ENCODE results near the gene RBP3. TPM values are rescaled to one million over a fixed set of nuclear protein-coding genes. Genes with fewer than 3 reads are reported as not detected.

The RBP3 gene
- total RNA-seq, 1 experiment from 2014 or later = not detected

GRCh38 chr10:47401874-47402640, 53.9 kb downstream of the RBP3 start:
- Histone ChIP-seq H2AFZ (ENCODE audit: low read length) (no peak overlapping the region), H3K4me2 (ENCODE audit: insufficient read depth, insufficient read length, low read length) (no peak overlapping the region), H4K91ac (ENCODE audit: insufficient read length, low read depth, low read length) (no peak overlapping the region), H2AK5ac (ENCODE audit: insufficient read length, low read length) (no peak overlapping the region), H3T11ph (ENCODE audit: low read length) (no peak overlapping the region), H2BK20ac (ENCODE audit: low read depth, low read length, poor library complexity, severe bottlenecking) (no peak overlapping the region), H3K9me3 (ENCODE audit: control insufficient read depth, low read depth, low read length) (no peaks in the 10 kb centered on the region), H3K18ac (ENCODE audit: insufficient read length, low read depth, low read length) (no peak overlapping the region), H2BK15ac (ENCODE audit: low read depth, low read length) (no peak overlapping the region), H4K8ac (replicated peaks; ENCODE audit: insufficient read length, low read depth, low read length) (no peak overlapping the region), H3K23me2 (ENCODE audit: insufficient read length, low read depth, low read length, poor library complexity, severe bottlenecking) (no peaks in the 10 kb centered on the region), H3K27me3 (ENCODE audit: insufficient read depth, low read length) (no peaks in the 10 kb centered on the region), H2BK120ac (ENCODE audit: low read depth, low read length, poor library complexity, severe bottlenecking) (no peak overlapping the region), H3K14ac (ENCODE audit: insufficient read depth, low read length) (no peak overlapping the region), H2BK5ac (ENCODE audit: insufficient read length, low read length) (no peak overlapping the region), H3K4me1 (ENCODE audit: insufficient read depth, low read length) (peaks cover 4% of the 10 kb centered on the region; the same call in 1 of the 2 replicates), H3K79me2 (ENCODE audit: insufficient read depth, low read length) (no peaks in the 10 kb centered on the region), H3K27ac (ENCODE audit: insufficient read length, low read depth, low read length) (no peak overlapping the region), H3K79me1 (ENCODE audit: insufficient read depth, low read depth, low read length, poor library complexity, severe bottlenecking) (no peaks in the 10 kb centered on the region), H4K20me1 (ENCODE audit: control insufficient read depth, insufficient read depth, insufficient read length) (no peaks in the 10 kb centered on the region), H3K56ac (ENCODE audit: insufficient read length, low read depth, low read length) (no peak overlapping the region), H3K23ac (ENCODE audit: insufficient read length, low read depth, low read length) (no peak overlapping the region), H3K9ac (ENCODE audit: extremely low read depth, insufficient read length, low read length) (no peak overlapping the region), H2BK12ac (ENCODE audit: insufficient read length, low read depth, low read length) (no peak overlapping the region), H3K4ac (ENCODE audit: low read depth, low read length) (no peak overlapping the region), H4K5ac (ENCODE audit: insufficient read length, low read depth, low read length) (no peak overlapping the region)
- no peak for TF ChIP-seq CTCF (conservative IDR thresholded peaks at IDR 0.05)
- Mint-ChIP-seq H3K27ac (no peak overlapping the region), H3K9me3 (no peaks in the 10 kb centered on the region; a peak in 1 of 5 replicates), H3K36me3 (ENCODE audit: insufficient read depth in 1 of 3, low read depth in 3 of 3) (no peaks in the 10 kb centered on the region; a peak in 1 of 7 replicates), H3K4me3 (no peak overlapping the region), H3K27me3 (ENCODE audit: low read depth) (peaks cover 24% of the 10 kb centered on the region), H3K4me1 (peaks cover 28 to 29% of the 10 kb centered on the region in 2 experiments)
- no peak for DNase-seq
- no CpG with 5 or more reads among the region's 10 CpGs for WGBS (ENCODE audit: extremely low coverage, insufficient read length, low lambda C conversion rate)
